Stomach (tissue), 4 donors: ENCODE results near the gene ASIC4.

Experiments
- CTCF ChIP-seq, 7 experiments: fragments of 450-650 bp in 4 of 7; fragments of 200-600 bp in 3 of 7; sonication (generic) in 3 of 7; IDR thresholded peaks; one replicate each; pipeline ENCODE4 v1.5.1; 2016 to 2019; ENCODE audit warnings: antibody characterized with exemption in 7 of 7, control low read depth in 2 of 7, mild to moderate bottlenecking in 1 of 7
- EP300 ChIP-seq: sonication (generic); formaldehyde crosslinking; IDR thresholded peaks from one replicate; pipeline ENCODE4 v1.6.1; 2017; ENCODE audit warnings: antibody characterized with exemption
- POLR2A ChIP-seq, 4 donors: fragments of 450-650 bp; IDR thresholded peaks; one replicate each; pipeline ENCODE4 v1.6.1; 2016; ENCODE audit warnings: antibody characterized with exemption in 4 of 4, control low read depth in 2 of 4, mild to moderate bottlenecking in 1 of 4, moderate library complexity in 1 of 4
- POLR2AphosphoS5 ChIP-seq, 3 donors: sonication (generic); formaldehyde crosslinking; IDR thresholded peaks; one replicate each; pipeline ENCODE4 v1.6.1; 2016; ENCODE audit warnings: antibody characterized with exemption in 3 of 3

GRCh38 chr2:219570194-219570923 lies 56.1 kb downstream of the ASIC4 start:
- TF ChIP-seq CTCF (IDR thresholded peaks at IDR 0.05) (no peak), POLR2AphosphoS5 (IDR thresholded peaks at IDR 0.05) (peak in 1 of 3 donors; percentile 31), POLR2A (IDR thresholded peaks at IDR 0.05) (no peak), EP300 (no peak)
